Neural cell (in vitro differentiated cells): ENCODE results near the gene SMC3. TPM values are rescaled to one million over a fixed set of nuclear protein-coding genes. Genes with fewer than 3 reads are reported as not detected.
"Not testable (repeated sequence)": the region's sequence is repeated elsewhere in the genome, so short reads cannot be mapped to it uniquely, and the experiment has no call there.

Experiments used
- H2AFZ ChIP-seq: fragments of 200-600, 300-800 bp; sonication (generic), shearing (Covaris generic); 2 replicates; pipeline ENCODE4 v1.6.0; 2014; ENCODE audit warnings: low read depth, mild to moderate bottlenecking, antibody characterized with exemption, low read length, moderate library complexity
- H3F3A ChIP-seq: fragments of 200-600 bp; shearing (Covaris generic); 2 replicates; pipeline ENCODE4 v1.6.1; 2016; ENCODE audit warnings: mild to moderate bottlenecking, moderate library complexity, mixed read lengths, antibody characterized with exemption, low read length; ENCODE audit not compliant: insufficient read depth, poor library complexity, severe bottlenecking
- H3K27ac ChIP-seq: fragments of 200-600, 300-800 bp; sonication (generic), shearing (Covaris generic); 2 replicates; pipeline ENCODE4 v1.5.1; 2014; ENCODE audit warnings: mild to moderate bottlenecking, low read length, moderate library complexity
- H3K27me3 ChIP-seq: fragments of 300-800, 200-600 bp; sonication (generic), shearing (Covaris generic); 2 replicates; pipeline ENCODE4 v1.6.0; 2014; ENCODE audit warnings: mild to moderate bottlenecking, low read depth, low read length, moderate library complexity; ENCODE audit not compliant: insufficient read depth
- H3K36me3 ChIP-seq: fragments of 300-800, 200-600 bp; sonication (generic), shearing (Covaris generic); 2 replicates; pipeline ENCODE4 v1.5.1; 2014; ENCODE audit warnings: mild to moderate bottlenecking, antibody characterized with exemption, low read length, moderate library complexity; ENCODE audit not compliant: insufficient read depth
- H3K4me2 ChIP-seq: fragments of 300-800, 200-600 bp; sonication (generic), shearing (Covaris generic); 2 replicates; pipeline ENCODE4 v1.6.0; 2014; ENCODE audit warnings: mild to moderate bottlenecking, low read length
- H3K4me3 ChIP-seq: fragments of 300-800, 200-600 bp; sonication (generic), shearing (Covaris generic); 2 replicates; pipeline ENCODE4 v1.5.1; 2014; ENCODE audit warnings: mild to moderate bottlenecking, low read length, moderate library complexity
- H3K79me2 ChIP-seq: fragments of 200-600 bp; shearing (Covaris generic); replicated peaks from 2 replicates; pipeline ENCODE4 v1.6.0; 2014; ENCODE audit warnings: mild to moderate bottlenecking, low read length, moderate library complexity; ENCODE audit not compliant: insufficient read depth
- H3K9ac ChIP-seq: fragments of 300-800, 200-600 bp; sonication (generic), shearing (Covaris generic); 2 replicates; pipeline ENCODE4 v1.6.1; 2016; ENCODE audit warnings: mild to moderate bottlenecking, low read length, mixed read lengths
- H3K9me2 ChIP-seq: fragments of 200-600 bp; shearing (Covaris generic); 2 replicates; pipeline ENCODE4 v1.6.1; 2016; ENCODE audit warnings: mild to moderate bottlenecking, low read length, mixed read lengths; ENCODE audit not compliant: insufficient read depth
- H3K9me3 ChIP-seq: fragments of 200-600, 300-800 bp; sonication (generic), shearing (Covaris generic); 2 replicates; pipeline ENCODE4 v1.6.1; 2016; ENCODE audit warnings: mild to moderate bottlenecking, mixed run types, low read length, moderate library complexity, mixed read lengths
- H4K20me1 ChIP-seq: fragments of 200-600 bp; shearing (Covaris generic); 2 replicates; pipeline ENCODE4 v1.6.1; 2016; ENCODE audit warnings: mild to moderate bottlenecking, mixed run types; ENCODE audit not compliant: insufficient read depth
- EP300 ChIP-seq: fragments of 450-650 bp; conservative IDR thresholded peaks from 2 replicates; pipeline ENCODE4 v1.6.1; 2014; ENCODE audit warnings: antibody characterized with exemption, mild to moderate bottlenecking, moderate library complexity; ENCODE audit not compliant: poor library complexity, severe bottlenecking
- EZH2 ChIP-seq: fragments of 200-600, 300-800 bp; shearing (Covaris generic), sonication (generic); IDR thresholded peaks from 2 replicates; pipeline ENCODE4 v1.6.1; 2014; ENCODE audit warnings: antibody characterized with exemption, low read length, borderline replicate concordance, mild to moderate bottlenecking; ENCODE audit not compliant: insufficient read depth, poor library complexity, severe bottlenecking
- MXI1 ChIP-seq: fragments of 450-650 bp; conservative IDR thresholded peaks from 2 replicates; pipeline ENCODE4 v1.6.1; 2014; ENCODE audit warnings: antibody characterized with exemption, mild to moderate bottlenecking; ENCODE audit not compliant: poor library complexity, severe bottlenecking
- POLR2AphosphoS5 ChIP-seq: IDR thresholded peaks from 2 replicates; pipeline ENCODE4 v1.6.1; 2012
- RAD21 ChIP-seq: fragments of 450-650 bp; conservative IDR thresholded peaks from 2 replicates; pipeline ENCODE4 v1.6.1; 2014; ENCODE audit warnings: antibody characterized with exemption, mild to moderate bottlenecking, moderate library complexity
- SMC3 ChIP-seq: fragments of 450-650 bp; conservative IDR thresholded peaks from 2 replicates; pipeline ENCODE4 v1.6.1; 2014; ENCODE audit warnings: antibody characterized with exemption, mild to moderate bottlenecking, moderate library complexity; ENCODE audit not compliant: poor library complexity
- TAF1 ChIP-seq: IDR thresholded peaks from 2 replicates; pipeline ENCODE4 v1.6.1; 2012; ENCODE audit warnings: low read depth
- polyA plus RNA-seq: library from polyadenylated mRNA; depleted of rRNA; stranded (reverse); fragments of >200 nt; gene quantifications from 2 replicates; pipeline ENCODE4 v1.2.3, GENCODE V29; 2014
- TF ChIP-seq, protein P1 (sequence below): fragments of 450-650 bp; IDR thresholded peaks from 2 replicates; pipeline ENCODE4 v1.5.1; 2014; ENCODE audit warnings: antibody characterized with exemption, mild to moderate bottlenecking, moderate library complexity; ENCODE audit not compliant: poor library complexity, severe bottlenecking
- TF ChIP-seq, protein P2 (sequence below): IDR thresholded peaks from 2 replicates; pipeline ENCODE4 v1.6.1; 2012; ENCODE audit warnings: borderline replicate concordance

The SMC3 gene
- polyA plus RNA-seq, 1 donor from 2014 or later: 67.7 TPM

DNA sequence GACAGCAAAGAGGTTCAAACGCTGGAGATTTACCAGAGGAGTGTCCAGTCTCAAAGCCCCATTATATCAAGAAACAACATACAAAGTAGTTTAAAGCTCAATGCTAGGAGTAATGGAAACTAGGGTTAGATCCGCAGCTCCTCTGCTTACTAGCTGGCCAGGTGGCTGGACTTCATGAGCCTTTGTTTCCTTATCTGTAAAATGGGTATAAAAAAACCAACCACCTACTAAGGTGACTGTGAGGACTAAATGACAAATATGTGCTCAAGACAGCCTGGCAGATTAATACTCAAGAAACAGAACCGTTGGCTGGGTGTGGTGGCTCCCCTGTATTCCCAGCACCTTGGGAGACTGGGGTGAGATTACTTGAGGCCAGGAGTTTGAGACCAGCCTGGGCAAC lies 70.8 kb downstream of the SMC3 start:
- no peaks in the 10 kb centered on the region for H3K9me2 ChIP-seq
- H3K36me3 ChIP-seq: no peaks in the 10 kb centered on the region
- H3K9me3 ChIP-seq: no peaks in the 10 kb centered on the region
- H3K79me2 ChIP-seq: no peaks in the 10 kb centered on the region
- H4K20me1 ChIP-seq: no peaks in the 10 kb centered on the region
- no peak overlapping the region for H3K27ac ChIP-seq
- H3F3A ChIP-seq: no peaks in the 10 kb centered on the region
- H3K9ac ChIP-seq: no peak overlapping the region
- H3K4me3 ChIP-seq: no peak overlapping the region
- H3K27me3 ChIP-seq: peaks cover 24% of the 10 kb centered on the region
- TF ChIP-seq EP300 (no peak), TAF1 (no peak), SMC3 (no peak), POLR2AphosphoS5 (no peak), RAD21 (no peak), MXI1 (no peak), EZH2 (no peak)
- TF ChIP-seq, protein P1, sequence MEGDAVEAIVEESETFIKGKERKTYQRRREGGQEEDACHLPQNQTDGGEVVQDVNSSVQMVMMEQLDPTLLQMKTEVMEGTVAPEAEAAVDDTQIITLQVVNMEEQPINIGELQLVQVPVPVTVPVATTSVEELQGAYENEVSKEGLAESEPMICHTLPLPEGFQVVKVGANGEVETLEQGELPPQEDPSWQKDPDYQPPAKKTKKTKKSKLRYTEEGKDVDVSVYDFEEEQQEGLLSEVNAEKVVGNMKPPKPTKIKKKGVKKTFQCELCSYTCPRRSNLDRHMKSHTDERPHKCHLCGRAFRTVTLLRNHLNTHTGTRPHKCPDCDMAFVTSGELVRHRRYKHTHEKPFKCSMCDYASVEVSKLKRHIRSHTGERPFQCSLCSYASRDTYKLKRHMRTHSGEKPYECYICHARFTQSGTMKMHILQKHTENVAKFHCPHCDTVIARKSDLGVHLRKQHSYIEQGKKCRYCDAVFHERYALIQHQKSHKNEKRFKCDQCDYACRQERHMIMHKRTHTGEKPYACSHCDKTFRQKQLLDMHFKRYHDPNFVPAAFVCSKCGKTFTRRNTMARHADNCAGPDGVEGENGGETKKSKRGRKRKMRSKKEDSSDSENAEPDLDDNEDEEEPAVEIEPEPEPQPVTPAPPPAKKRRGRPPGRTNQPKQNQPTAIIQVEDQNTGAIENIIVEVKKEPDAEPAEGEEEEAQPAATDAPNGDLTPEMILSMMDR: no peak
- TF ChIP-seq, protein P2, sequence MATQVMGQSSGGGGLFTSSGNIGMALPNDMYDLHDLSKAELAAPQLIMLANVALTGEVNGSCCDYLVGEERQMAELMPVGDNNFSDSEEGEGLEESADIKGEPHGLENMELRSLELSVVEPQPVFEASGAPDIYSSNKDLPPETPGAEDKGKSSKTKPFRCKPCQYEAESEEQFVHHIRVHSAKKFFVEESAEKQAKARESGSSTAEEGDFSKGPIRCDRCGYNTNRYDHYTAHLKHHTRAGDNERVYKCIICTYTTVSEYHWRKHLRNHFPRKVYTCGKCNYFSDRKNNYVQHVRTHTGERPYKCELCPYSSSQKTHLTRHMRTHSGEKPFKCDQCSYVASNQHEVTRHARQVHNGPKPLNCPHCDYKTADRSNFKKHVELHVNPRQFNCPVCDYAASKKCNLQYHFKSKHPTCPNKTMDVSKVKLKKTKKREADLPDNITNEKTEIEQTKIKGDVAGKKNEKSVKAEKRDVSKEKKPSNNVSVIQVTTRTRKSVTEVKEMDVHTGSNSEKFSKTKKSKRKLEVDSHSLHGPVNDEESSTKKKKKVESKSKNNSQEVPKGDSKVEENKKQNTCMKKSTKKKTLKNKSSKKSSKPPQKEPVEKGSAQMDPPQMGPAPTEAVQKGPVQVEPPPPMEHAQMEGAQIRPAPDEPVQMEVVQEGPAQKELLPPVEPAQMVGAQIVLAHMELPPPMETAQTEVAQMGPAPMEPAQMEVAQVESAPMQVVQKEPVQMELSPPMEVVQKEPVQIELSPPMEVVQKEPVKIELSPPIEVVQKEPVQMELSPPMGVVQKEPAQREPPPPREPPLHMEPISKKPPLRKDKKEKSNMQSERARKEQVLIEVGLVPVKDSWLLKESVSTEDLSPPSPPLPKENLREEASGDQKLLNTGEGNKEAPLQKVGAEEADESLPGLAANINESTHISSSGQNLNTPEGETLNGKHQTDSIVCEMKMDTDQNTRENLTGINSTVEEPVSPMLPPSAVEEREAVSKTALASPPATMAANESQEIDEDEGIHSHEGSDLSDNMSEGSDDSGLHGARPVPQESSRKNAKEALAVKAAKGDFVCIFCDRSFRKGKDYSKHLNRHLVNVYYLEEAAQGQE: no peak
- no peak overlapping the region for H3K4me2 ChIP-seq
- H2AFZ ChIP-seq: no peak overlapping the region

DNA sequence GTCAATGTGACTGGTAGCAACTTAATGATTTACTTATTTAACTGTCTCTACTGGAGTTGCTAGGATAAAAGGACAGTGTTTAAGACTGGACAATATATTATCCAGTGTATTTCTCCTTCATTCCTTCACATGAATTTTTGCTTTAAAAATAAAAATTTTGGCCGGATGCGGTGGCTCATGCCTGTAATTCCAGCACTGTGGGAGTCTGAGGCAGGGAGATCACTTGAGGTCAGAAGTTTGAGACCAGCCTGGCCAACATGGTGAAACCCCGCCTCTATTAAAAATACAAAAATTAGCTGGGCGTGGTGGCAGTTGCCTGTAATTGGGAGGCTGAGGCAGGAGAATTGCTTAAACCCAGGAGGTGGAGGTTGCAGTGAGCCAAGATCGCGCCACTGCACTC lies 71.6 kb downstream of the SMC3 start:
- not testable (repeated sequence) for H3K9me3 ChIP-seq, H3K9me2 ChIP-seq, H3K4me2 ChIP-seq, H3F3A ChIP-seq, H3K36me3 ChIP-seq, H4K20me1 ChIP-seq, H3K27ac ChIP-seq, H3K79me2 ChIP-seq, H3K9ac ChIP-seq, H2AFZ ChIP-seq, H3K4me3 ChIP-seq
- peaks cover 31% of the 10 kb centered on the region for H3K27me3 ChIP-seq

DNA sequence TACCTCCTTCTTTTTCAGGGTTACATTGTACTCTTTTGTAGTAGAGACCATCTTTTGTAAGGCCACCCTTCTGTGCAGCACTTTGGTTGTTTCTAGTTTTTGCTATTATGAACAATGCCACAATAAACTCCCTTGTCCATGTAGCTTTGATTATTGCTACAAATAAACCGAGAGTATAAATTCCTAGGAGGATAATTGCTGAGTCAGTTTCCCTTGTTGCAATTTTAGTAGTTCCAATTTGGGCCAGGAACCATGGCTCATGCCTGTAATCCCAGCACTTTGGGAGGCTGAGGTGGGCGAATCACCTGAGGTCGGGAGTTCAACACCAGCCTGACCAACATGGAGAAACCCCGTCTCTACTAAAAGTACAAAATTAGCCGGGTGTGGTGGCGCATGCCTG lies 72.4 kb downstream of the SMC3 start:
- H2AFZ ChIP-seq, H3K9ac ChIP-seq, H3K4me2 ChIP-seq, H3K4me3 ChIP-seq, H3F3A ChIP-seq, H3K79me2 ChIP-seq, H4K20me1 ChIP-seq, H3K9me2 ChIP-seq, H3K36me3 ChIP-seq, H3K27ac ChIP-seq, H3K9me3 ChIP-seq: not testable (repeated sequence)
- H3K27me3 ChIP-seq: peaks cover 39% of the 10 kb centered on the region
